ENCODE results near the gene MUL1. TPM values are rescaled to one million over a fixed set of nuclear protein-coding genes. Genes with fewer than 3 reads are reported as not detected.

MUL1 gene
- total and polyA plus RNA-seq, 8 donors: 22.0 to 36.0 (median 25.3) TPM

GRCh38 chr1:20552728-20553445 lies 44.9 kb upstream of the MUL1 start:
- DNase-seq (peak in 1 of 4 donors; percentile 27), ATAC-seq (peak; percentile 5)
- TF ChIP-seq CTCF (IDR thresholded peaks at IDR 0.05): no peak
- H3K27me3 ChIP-seq: peaks cover 40 to 100% of the 10 kb centered on the region in 2 donors
- H3K36me3 ChIP-seq: no peaks in the 10 kb centered on the region
- intact Hi-C loops (cut with DNase I): no loop called here
- H3K4me1 ChIP-seq: peaks cover 0 to 14% of the 10 kb centered on the region in 2 donors
- H3K27ac ChIP-seq: no peak overlapping the region
- H3K4me3 ChIP-seq: peak overlapping the region; percentile 9 to 24
- H3K9me3 ChIP-seq: no peaks in the 10 kb centered on the region

GRCh38 chr1:20551945-20552727 lies 44.2 kb upstream of the MUL1 start, which contains the start of gene FAM43B:
Gene FAM43B (plus strand): TSS chr1:20552573. CDS start chr1:20552974, 401 bp downstream.
- peaks cover 40 to 100% of the 10 kb centered on the region in 2 donors for H3K27me3 ChIP-seq
- H3K4me1 ChIP-seq: peaks cover 0 to 14% of the 10 kb centered on the region in 2 donors
- no peak within 1 kb of the TSS for H3K27ac ChIP-seq
- ATAC-seq: peak; percentile 88
- peak; percentile 72 to 89 (median 78) for DNase-seq
- peak within 1 kb of the TSS; percentile 9 to 24 for H3K4me3 ChIP-seq
- no peak for TF ChIP-seq CTCF (IDR thresholded peaks at IDR 0.05)
- intact Hi-C loops (cut with DNase I): no loop called here
- H3K9me3 ChIP-seq: no peaks in the 10 kb centered on the region
- H3K36me3 ChIP-seq: no peaks in the 10 kb centered on the region

- H3K4me1 ChIP-seq: peaks cover 0 to 14% of the 10 kb centered on the region in 2 donors
- DNase-seq (no peak), ATAC-seq (no peak)
- no peak overlapping the region for H3K27ac ChIP-seq
- H3K36me3 ChIP-seq: no peaks in the 10 kb centered on the region
- H3K4me3 ChIP-seq: no peak overlapping the region
- TF ChIP-seq CTCF (IDR thresholded peaks at IDR 0.05): no peak
- H3K27me3 ChIP-seq: peaks cover 40 to 100% of the 10 kb centered on the region in 2 donors
- intact Hi-C loops (cut with DNase I): no loop called here
- no peaks in the 10 kb centered on the region for H3K9me3 ChIP-seq
These were observed 43.2 kb upstream of the MUL1 start for GRCh38 chr1:20551161-20551560.

- intact Hi-C loops (cut with DNase I): no loop called here
- ATAC-seq (no peak), DNase-seq (no peak)
- H3K9me3 ChIP-seq: no peaks in the 10 kb centered on the region
- H3K36me3 ChIP-seq: no peaks in the 10 kb centered on the region
- peaks cover 10 to 99% of the 10 kb centered on the region in 2 donors for H3K27me3 ChIP-seq
- no peak for TF ChIP-seq CTCF (IDR thresholded peaks at IDR 0.05)
- no peaks in the 10 kb centered on the region for H3K4me1 ChIP-seq
- H3K27ac ChIP-seq: no peak overlapping the region
- H3K4me3 ChIP-seq: no peak overlapping the region
These were observed 38.7 kb upstream of the MUL1 start for GRCh38 chr1:20546637-20547036.

- H3K36me3 ChIP-seq: no peaks in the 10 kb centered on the region
- TF ChIP-seq CTCF (IDR thresholded peaks at IDR 0.05): no peak
- H3K4me3 ChIP-seq: no peak overlapping the region
- H3K27me3 ChIP-seq: peaks cover 0 to 75% of the 10 kb centered on the region in 2 donors
- ATAC-seq (no peak), DNase-seq (no peak)
- no peaks in the 10 kb centered on the region for H3K4me1 ChIP-seq
- intact Hi-C loops (cut with DNase I): no loop called here
- no peaks in the 10 kb centered on the region for H3K9me3 ChIP-seq
- H3K27ac ChIP-seq: no peak overlapping the region
These were observed 32.3 kb upstream of the MUL1 start for GRCh38 chr1:20540281-20540680.

Measured in left lung (tissue), 10 donors.